IPS-15b (cell line): ENCODE data around the gene ESRRG.
"Not testable (repeated sequence)": the region's sequence is repeated elsewhere in the genome, so short reads cannot be mapped to it uniquely, and the experiment has no call there.

Source experiments
- H3K27me3 ChIP-seq: one replicate; pipeline ENCODE4 v1.6.1; 2013; ENCODE audit warnings: low read length; ENCODE audit not compliant: control insufficient read depth, insufficient read depth
- H3K36me3 ChIP-seq: one replicate; pipeline ENCODE4 v1.6.1; 2013; ENCODE audit warnings: low read length; ENCODE audit not compliant: control insufficient read depth, insufficient read depth
- H3K4me1 ChIP-seq: one replicate; pipeline ENCODE4 v1.6.1; 2013; ENCODE audit warnings: mild to moderate bottlenecking, low read length; ENCODE audit not compliant: control insufficient read depth, insufficient read depth
- H3K4me3 ChIP-seq: one replicate; pipeline ENCODE4 v1.5.1; 2013; ENCODE audit warnings: low read depth, low read length
- H3K9ac ChIP-seq: one replicate; pipeline ENCODE4 v1.6.1; 2013; ENCODE audit warnings: low read depth, mild to moderate bottlenecking, low read length
- H3K9me3 ChIP-seq: one replicate; pipeline ENCODE4 v1.6.1; 2013; ENCODE audit warnings: mild to moderate bottlenecking, low read length; ENCODE audit not compliant: control insufficient read depth, insufficient read depth

ESRRG gene

GRCh38 chr1:216739793-216740192 is 16.6 kb upstream of the ESRRG start:
- no peak overlapping the region for H3K9ac ChIP-seq
- no peaks in the 10 kb centered on the region for H3K9me3 ChIP-seq
- no peaks in the 10 kb centered on the region for H3K36me3 ChIP-seq
- H3K4me1 ChIP-seq, result peaks cover 21% of the 10 kb centered on the region
- peak overlapping the region; percentile 18 for H3K4me3 ChIP-seq
- no peaks in the 10 kb centered on the region for H3K27me3 ChIP-seq

- H3K4me1 ChIP-seq, result peaks cover 5% of the 10 kb centered on the region
- no peaks in the 10 kb centered on the region for H3K36me3 ChIP-seq
- no peak overlapping the region for H3K9ac ChIP-seq
- H3K9me3 ChIP-seq, result no peaks in the 10 kb centered on the region
- no peaks in the 10 kb centered on the region for H3K27me3 ChIP-seq
- H3K4me3 ChIP-seq, result no peak overlapping the region
Observed at GRCh38 chr1:216732121-216732520, 8.9 kb upstream of the ESRRG start.

GRCh38 chr1:216731562-216731961 is 8.3 kb upstream of the ESRRG start:
- Histone ChIP-seq H3K27me3 (no peaks in the 10 kb centered on the region), H3K36me3 (no peaks in the 10 kb centered on the region), H3K9ac (no peak overlapping the region), H3K4me3 (no peak overlapping the region), H3K4me1 (peaks cover 5% of the 10 kb centered on the region), H3K9me3 (no peaks in the 10 kb centered on the region)

DNA sequence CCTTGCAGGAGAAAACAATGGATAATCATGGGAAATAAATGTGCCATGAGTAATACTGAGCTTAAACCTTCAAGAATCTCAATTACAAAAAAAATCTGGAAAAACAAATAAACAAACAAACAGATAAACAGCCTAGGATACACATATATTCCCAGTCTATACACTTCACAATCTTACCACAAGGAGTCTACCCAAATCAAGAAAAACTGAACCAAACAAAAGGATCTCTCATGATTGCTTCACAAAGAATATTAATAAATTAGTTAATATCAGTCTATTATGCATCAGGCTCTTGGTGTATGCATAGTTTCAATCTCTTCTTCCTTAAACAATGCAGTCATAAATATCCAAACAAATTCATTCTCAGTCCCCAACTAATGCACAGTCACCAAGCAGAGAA is 3.2 kb upstream of the ESRRG start:
- H3K4me1 ChIP-seq, result peaks cover 2% of the 10 kb centered on the region
- no peak overlapping the region for H3K4me3 ChIP-seq
- peaks cover 13% of the 10 kb centered on the region for H3K27me3 ChIP-seq
- no peaks in the 10 kb centered on the region for H3K36me3 ChIP-seq
- no peak overlapping the region for H3K9ac ChIP-seq
- H3K9me3 ChIP-seq, result no peaks in the 10 kb centered on the region

DNA sequence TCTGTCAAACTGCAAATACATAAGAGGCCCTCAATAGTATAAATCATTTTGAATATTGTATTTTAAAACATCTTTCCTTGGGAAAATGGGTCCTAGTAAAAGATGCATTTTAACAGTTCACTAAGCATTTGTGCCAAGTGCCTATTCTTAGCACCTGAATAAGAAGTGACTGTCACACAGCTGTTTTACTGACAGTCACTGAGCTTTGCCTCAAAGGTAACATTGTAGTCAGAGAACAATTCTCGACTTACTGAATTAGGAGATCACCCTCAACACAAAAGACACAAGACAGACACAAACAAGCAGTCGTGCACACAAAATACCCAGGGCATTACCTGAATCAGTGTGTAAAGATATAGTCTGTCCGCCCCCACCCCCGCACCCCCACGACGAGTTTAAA is 408 bp downstream of the ESRRG start:
- no peak overlapping the region for H3K9ac ChIP-seq
- peaks cover 13% of the 10 kb centered on the region for H3K27me3 ChIP-seq
- H3K9me3 ChIP-seq, result no peaks in the 10 kb centered on the region
- H3K4me1 ChIP-seq, result no peaks in the 10 kb centered on the region
- peak overlapping the region; percentile 72 for H3K4me3 ChIP-seq
- no peaks in the 10 kb centered on the region for H3K36me3 ChIP-seq

DNA sequence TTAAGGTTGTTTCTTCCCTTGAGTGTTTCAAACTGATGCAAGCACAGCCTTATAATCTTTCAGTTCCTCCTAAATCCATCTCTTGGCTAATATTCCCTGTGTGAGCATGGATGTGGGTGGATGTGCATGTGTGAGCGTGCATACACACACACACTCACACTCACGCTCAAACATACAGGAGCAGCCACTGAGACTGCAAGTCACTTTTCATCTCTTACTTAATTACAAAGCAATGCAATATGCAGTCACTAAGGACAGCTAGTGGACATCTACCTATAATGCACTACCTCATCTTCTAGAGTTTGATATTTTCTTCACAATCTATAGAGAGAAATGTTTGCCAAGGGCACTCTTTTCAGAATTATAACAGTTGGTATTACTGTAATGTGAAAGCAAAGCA is 1.4 kb downstream of the ESRRG start:
- Histone ChIP-seq H3K4me3 (no peak overlapping the region), H3K9ac (no peak overlapping the region), H3K9me3 (no peaks in the 10 kb centered on the region), H3K4me1 (no peaks in the 10 kb centered on the region), H3K27me3 (peaks cover 13% of the 10 kb centered on the region), H3K36me3 (no peaks in the 10 kb centered on the region)

- no peaks in the 10 kb centered on the region for H3K9me3 ChIP-seq
- no peaks in the 10 kb centered on the region for H3K4me1 ChIP-seq
- no peak overlapping the region for H3K9ac ChIP-seq
- no peak overlapping the region for H3K4me3 ChIP-seq
- H3K27me3 ChIP-seq, result peaks cover 13% of the 10 kb centered on the region
- no peaks in the 10 kb centered on the region for H3K36me3 ChIP-seq
Observed at GRCh38 chr1:216721062-216721461, 2.2 kb downstream of the ESRRG start.

GRCh38 chr1:216711712-216712111 is 11.5 kb downstream of the ESRRG start:
- Histone ChIP-seq H3K4me3 (no peak overlapping the region), H3K4me1 (peaks cover 3% of the 10 kb centered on the region), H3K27me3 (no peaks in the 10 kb centered on the region), H3K9ac (no peak overlapping the region), H3K9me3 (no peaks in the 10 kb centered on the region), H3K36me3 (no peaks in the 10 kb centered on the region)

DNA sequence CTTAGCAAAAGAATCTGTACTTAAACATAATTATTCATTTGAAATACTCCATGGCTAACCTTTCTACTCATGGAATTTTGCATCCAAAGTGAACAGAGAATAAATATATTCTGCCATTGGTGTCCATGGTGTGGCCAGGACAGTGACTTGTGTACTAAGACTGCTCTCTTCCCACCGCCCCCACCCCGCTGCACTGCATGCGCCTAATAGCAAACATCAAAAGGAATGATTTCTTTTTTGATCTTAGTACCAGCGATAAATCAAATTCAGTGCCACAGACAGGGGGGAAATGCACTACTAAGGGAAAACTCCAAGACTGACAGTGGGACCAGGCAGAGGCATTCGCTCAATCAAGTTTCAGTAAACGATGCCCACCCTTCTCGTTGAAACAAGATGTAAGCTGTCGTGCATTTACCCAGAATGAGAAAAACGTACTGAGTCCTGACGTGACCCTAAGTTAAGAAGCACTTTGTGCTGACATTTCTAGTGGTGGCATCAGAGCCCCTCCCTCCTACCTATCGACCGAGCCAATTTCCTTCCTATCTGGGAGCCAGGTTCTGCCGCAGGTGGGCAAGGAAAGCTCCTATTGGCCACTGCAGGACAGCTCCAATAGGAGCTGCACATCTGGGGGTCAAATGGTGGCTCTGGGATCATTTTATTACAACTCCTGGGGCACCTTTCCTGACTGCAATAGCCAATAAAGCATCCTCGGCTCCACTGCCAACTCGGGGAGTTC is 12.5 kb downstream of the ESRRG start:
- no peaks in the 10 kb centered on the region for H3K27me3 ChIP-seq
- no peak overlapping the region for H3K4me3 ChIP-seq
- H3K4me1 ChIP-seq, result peaks cover 3% of the 10 kb centered on the region
- H3K9me3 ChIP-seq, result no peaks in the 10 kb centered on the region
- H3K9ac ChIP-seq, result no peak overlapping the region
- H3K36me3 ChIP-seq, result no peaks in the 10 kb centered on the region

- Histone ChIP-seq H3K27me3 (no peaks in the 10 kb centered on the region), H3K9me3 (no peaks in the 10 kb centered on the region), H3K4me1 (peaks cover 3% of the 10 kb centered on the region), H3K9ac (no peak overlapping the region), H3K4me3 (no peak overlapping the region), H3K36me3 (no peaks in the 10 kb centered on the region)
Observed at GRCh38 chr1:216710055-216710454, 13.2 kb downstream of the ESRRG start.

GRCh38 chr1:216705676-216706075 is 17.6 kb downstream of the ESRRG start:
- Histone ChIP-seq H3K27me3 (no peaks in the 10 kb centered on the region), H3K4me1 (peaks cover 3% of the 10 kb centered on the region), H3K9me3 (no peaks in the 10 kb centered on the region)

GRCh38 chr1:216704065-216704464 is 19.2 kb downstream of the ESRRG start:
- not testable (repeated sequence) for H3K27me3 ChIP-seq, H3K36me3 ChIP-seq, H3K4me3 ChIP-seq, H3K9ac ChIP-seq, H3K4me1 ChIP-seq, H3K9me3 ChIP-seq

More at GRCh38 chr1:216705676-216706075, 17.6 kb downstream of the ESRRG start:
- Histone ChIP-seq H3K4me3 (no peak overlapping the region), H3K9ac (no peak overlapping the region), H3K36me3 (no peaks in the 10 kb centered on the region)
